Endothelial cell of umbilical vein (primary cell): Measurements from ENCODE around the gene SPRYD3. TPM values are rescaled to one million over a fixed set of nuclear protein-coding genes. Genes with fewer than 3 reads are reported as not detected.

ENCODE experiments used
- BruUV-seq: library from RNA; stranded (reverse); fragments of 400-500 nt; replicated peaks from 2 replicates; lab custom pipeline; 2021; lab: Mats Ljungman, UMichigan
- CTCF ChIA-PET: fragments of 300-600, 350-600 bp; sonication (Branson Sonifier 250); formaldehyde crosslinking; loops from one replicate; lab custom pipeline; 2021; ENCODE audit warnings: antibody characterized with exemption, inconsistent platforms; lab: Charles Lee
- POLR2A ChIA-PET: fragments of 300-600, 350-600 bp; sonication (Branson Sonifier 250); formaldehyde crosslinking; loops from one replicate; lab custom pipeline; 2021; ENCODE audit warnings: antibody characterized with exemption, inconsistent platforms; lab: Charles Lee
- DNase-seq: peaks from one replicate; pipeline ENCODE4 v3.0.0-alpha.2; 2011; ENCODE audit warnings: low read depth, low spot score
- FAIRE-seq: peaks from 2 replicates; lab custom pipeline; 2011; peaks lifted over from hg19 to GRCh38; lab: Jason Lieb, UNC
- H2AFZ ChIP-seq: 2 replicates; pipeline ENCODE4 v1.6.0; 2012; ENCODE audit warnings: low read depth, low read length, control low read depth, inconsistent platforms
- H3K27ac ChIP-seq: 2 replicates; pipeline ENCODE4 v1.5.1; 2011; ENCODE audit warnings: low read depth, mild to moderate bottlenecking, control low read depth, low read length, moderate library complexity; ENCODE audit not compliant: insufficient read depth
- H3K27me3 ChIP-seq, 2 experiments: 2 replicates each; pipeline versions ENCODE4 v1.6.0 to v1.6.1; 2011; ENCODE audit warnings: low read length in 2 of 2, mixed read lengths in 1 of 2; ENCODE audit not compliant: control insufficient read depth in 2 of 2, insufficient read depth in 2 of 2
- H3K36me3 ChIP-seq, 2 experiments: 2 replicates in 1 of 2; 3 replicates in 1 of 2; pipeline ENCODE4 v1.5.1; 2011; ENCODE audit warnings: low read length in 2 of 2, mild to moderate bottlenecking in 1 of 2, moderate library complexity in 1 of 2; ENCODE audit not compliant: control insufficient read depth in 2 of 2, insufficient read depth in 2 of 2; ENCODE audit errors: extremely low read depth in 1 of 2
- H3K4me1 ChIP-seq: 3 replicates; pipeline ENCODE4 v1.5.1; 2011; ENCODE audit warnings: mild to moderate bottlenecking, low read length; ENCODE audit not compliant: control insufficient read depth, insufficient read depth; ENCODE audit errors: extremely low read depth
- H3K4me2 ChIP-seq: 2 replicates; pipeline ENCODE4 v1.6.1; 2011; ENCODE audit warnings: low read length, control low read depth, mixed read lengths; ENCODE audit not compliant: insufficient read depth
- H3K4me3 ChIP-seq, 3 experiments: fragments of 200-600 bp in 1 of 3; sonication (generic), shearing (Covaris generic) in 1 of 3; replicated peaks in 1 of 3; 2 replicates each; pipeline ENCODE4 v1.5.1; 2011 to 2016; ENCODE audit warnings: control low read depth in 3 of 3, low read length in 3 of 3, mild to moderate bottlenecking in 2 of 3, inconsistent platforms in 1 of 3, low read depth in 1 of 3, moderate library complexity in 1 of 3; ENCODE audit not compliant: insufficient read depth in 1 of 3
- H3K79me2 ChIP-seq: 2 replicates; pipeline ENCODE4 v1.6.0; 2012; ENCODE audit warnings: low read length, inconsistent platforms; ENCODE audit not compliant: control insufficient read depth, insufficient read depth
- H3K9ac ChIP-seq: replicated peaks from 2 replicates; pipeline ENCODE3; 2011; ENCODE audit warnings: low read length, control low read depth; ENCODE audit not compliant: insufficient read depth; ENCODE audit errors: extremely low read depth
- H3K9me1 ChIP-seq: replicated peaks from 3 replicates; pipeline ENCODE4 v1.6.0; 2011; ENCODE audit warnings: mild to moderate bottlenecking, low read length; ENCODE audit not compliant: control insufficient read depth, insufficient read depth; ENCODE audit errors: extremely low read depth
- H3K9me3 ChIP-seq: replicated peaks from 2 replicates; pipeline ENCODE4 v1.5.1; 2012; ENCODE audit warnings: low read length, inconsistent platforms; ENCODE audit not compliant: control insufficient read depth, insufficient read depth
- H4K20me1 ChIP-seq: replicated peaks from 2 replicates; pipeline ENCODE3; 2011; ENCODE audit warnings: mild to moderate bottlenecking, low read length; ENCODE audit not compliant: control insufficient read depth, insufficient read depth; ENCODE audit errors: extremely low read depth
- EZH2 ChIP-seq: IDR thresholded peaks from 2 replicates; pipeline ENCODE4 v1.6.1; 2012; ENCODE audit warnings: borderline replicate concordance, low read depth, mild to moderate bottlenecking, moderate library complexity, low read length, inconsistent platforms; ENCODE audit not compliant: severe bottlenecking
- FOS ChIP-seq: IDR thresholded peaks from 2 replicates; pipeline ENCODE4 v1.6.1; 2011; ENCODE audit warnings: mild to moderate bottlenecking, low read length, moderate library complexity, borderline replicate concordance; ENCODE audit not compliant: insufficient read depth
- GATA2 ChIP-seq: IDR thresholded peaks from 2 replicates; pipeline ENCODE4 v1.7.0; 2011; ENCODE audit warnings: low read depth, mild to moderate bottlenecking, moderate library complexity, mixed read lengths, low read length; ENCODE audit not compliant: insufficient read length, insufficient read depth
- JUN ChIP-seq: IDR thresholded peaks from 2 replicates; pipeline ENCODE4 v1.6.1; 2011; ENCODE audit warnings: borderline replicate concordance, low read depth; ENCODE audit not compliant: insufficient read length, insufficient read depth
- MYC ChIP-seq: IDR thresholded peaks from one replicate; pipeline ENCODE4 v1.6.1; 2011; ENCODE audit warnings: mild to moderate bottlenecking, low read depth, low read length
- POLR2A ChIP-seq: IDR thresholded peaks from 2 replicates; pipeline ENCODE4 v1.6.1; 2012; ENCODE audit warnings: low read depth, mild to moderate bottlenecking, control low read depth, low read length
- POLR2AphosphoS5 ChIP-seq: IDR thresholded peaks from 2 replicates; pipeline ENCODE4 v1.6.1; 2012; ENCODE audit warnings: low read depth, mild to moderate bottlenecking, control low read depth, low read length, moderate library complexity; ENCODE audit not compliant: insufficient read depth
- dilution Hi-C: fragments of 300-500 bp; cut with MboI; formaldehyde crosslinking; loops from one replicate; pipeline ENCODE4 v1.15.0; 2019; ENCODE audit warnings: low sequenced_read_pairs; ENCODE audit not compliant: extremely low pct_ligation_motif_present
- intact Hi-C: fragments of 100-400 bp; cut with micrococcal nuclease; formaldehyde crosslinking; loops from one replicate; pipeline ENCODE4 v1.10.0; 2022
- polyA plus RNA-seq, 4 experiments: library from polyadenylated mRNA; depleted of rRNA in 3 of 4; stranded (reverse) in 3 of 4; unstranded in 1 of 4; fragments of >200 nt; gene quantifications; 2 replicates each; pipeline versions ENCODE4 v1.2.1 to v1.2.3, GENCODE V29; 2011 to 2012; ENCODE audit warnings: missing spikeins in 1 of 4
- total RNA-seq: library from RNA; stranded (reverse); gene quantifications from 2 replicates; pipeline ENCODE4 v1.2.3, GENCODE V29; 2021
- TF ChIP-seq, protein P1 (sequence below), 2 donors: IDR thresholded peaks; 1 replicate in 1 of 2; 2 replicates in 1 of 2; pipeline ENCODE4 v1.5.1; 2011; ENCODE audit warnings: low read length in 2 of 2, mild to moderate bottlenecking in 2 of 2, moderate library complexity in 2 of 2, control low read depth in 1 of 2, inconsistent platforms in 1 of 2, low read depth in 1 of 2; ENCODE audit not compliant: insufficient read depth in 1 of 2; ENCODE audit errors: extremely low read depth in 1 of 2
- TF ChIP-seq, protein P2 (sequence below): IDR thresholded peaks from 2 replicates; pipeline ENCODE4 v1.6.1; 2011; ENCODE audit not compliant: insufficient read depth, insufficient read length

Gene SPRYD3
- total and polyA plus RNA-seq, 2 donors (not counting 3 experiments of a cell fraction or from before 2014, with no cell fraction given): 38.6 to 39.2 TPM

GRCh38 chr12:53060064-53060720, 19.0 kb downstream of the SPRYD3 start:
- BruUV-seq: no TSS peak
- Histone ChIP-seq H3K9me1 (no peaks in the 10 kb centered on the region), H2AFZ (no peak overlapping the region), H3K9me3 (no peaks in the 10 kb centered on the region), H3K4me2 (no peak overlapping the region), H3K4me1 (peaks cover 10% of the 10 kb centered on the region), H4K20me1 (no peaks in the 10 kb centered on the region), H3K27ac (no peak overlapping the region), H3K4me3 (no peak overlapping the region), H3K79me2 (no peaks in the 10 kb centered on the region), H3K9ac (no peak overlapping the region), H3K36me3 (peaks cover 5 to 56% of the 10 kb centered on the region in 2 experiments), H3K27me3 (no peaks in the 10 kb centered on the region)
- DNase-seq (no peak), FAIRE-seq (no peak)
- dilution Hi-C loops (no loop called here), intact Hi-C loops (no loop called here)
- ChIA-PET CTCF (interaction anchor here (14.2 kb wide), 1 partner anchor 40 kb away, joined by 463 read pairs; the partner anchor contains the start of genes IGFBP6 and SOAT2), POLR2A (interaction anchor here (1.1 kb wide), 1 partner anchor 54 kb away, joined by 3 read pairs; the partner anchor contains the start of gene EIF4B)
- TF ChIP-seq FOS (no peak), POLR2A (no peak), MYC (no peak), JUN (no peak), POLR2AphosphoS5 (no peak), EZH2 (no peak), GATA2 (no peak)
- TF ChIP-seq, protein P1, sequence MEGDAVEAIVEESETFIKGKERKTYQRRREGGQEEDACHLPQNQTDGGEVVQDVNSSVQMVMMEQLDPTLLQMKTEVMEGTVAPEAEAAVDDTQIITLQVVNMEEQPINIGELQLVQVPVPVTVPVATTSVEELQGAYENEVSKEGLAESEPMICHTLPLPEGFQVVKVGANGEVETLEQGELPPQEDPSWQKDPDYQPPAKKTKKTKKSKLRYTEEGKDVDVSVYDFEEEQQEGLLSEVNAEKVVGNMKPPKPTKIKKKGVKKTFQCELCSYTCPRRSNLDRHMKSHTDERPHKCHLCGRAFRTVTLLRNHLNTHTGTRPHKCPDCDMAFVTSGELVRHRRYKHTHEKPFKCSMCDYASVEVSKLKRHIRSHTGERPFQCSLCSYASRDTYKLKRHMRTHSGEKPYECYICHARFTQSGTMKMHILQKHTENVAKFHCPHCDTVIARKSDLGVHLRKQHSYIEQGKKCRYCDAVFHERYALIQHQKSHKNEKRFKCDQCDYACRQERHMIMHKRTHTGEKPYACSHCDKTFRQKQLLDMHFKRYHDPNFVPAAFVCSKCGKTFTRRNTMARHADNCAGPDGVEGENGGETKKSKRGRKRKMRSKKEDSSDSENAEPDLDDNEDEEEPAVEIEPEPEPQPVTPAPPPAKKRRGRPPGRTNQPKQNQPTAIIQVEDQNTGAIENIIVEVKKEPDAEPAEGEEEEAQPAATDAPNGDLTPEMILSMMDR (IDR thresholded peaks at IDR 0.05; ENCODE audit: extremely low read depth in 1 of 2, insufficient read depth in 1 of 2, low read depth in 1 of 2, low read length in 2 of 2): no peak
- TF ChIP-seq, protein P2, sequence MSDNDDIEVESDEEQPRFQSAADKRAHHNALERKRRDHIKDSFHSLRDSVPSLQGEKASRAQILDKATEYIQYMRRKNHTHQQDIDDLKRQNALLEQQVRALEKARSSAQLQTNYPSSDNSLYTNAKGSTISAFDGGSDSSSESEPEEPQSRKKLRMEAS: no peak
